ENCODE results near the gene AGBL4.

The AGBL4 gene

DNA sequence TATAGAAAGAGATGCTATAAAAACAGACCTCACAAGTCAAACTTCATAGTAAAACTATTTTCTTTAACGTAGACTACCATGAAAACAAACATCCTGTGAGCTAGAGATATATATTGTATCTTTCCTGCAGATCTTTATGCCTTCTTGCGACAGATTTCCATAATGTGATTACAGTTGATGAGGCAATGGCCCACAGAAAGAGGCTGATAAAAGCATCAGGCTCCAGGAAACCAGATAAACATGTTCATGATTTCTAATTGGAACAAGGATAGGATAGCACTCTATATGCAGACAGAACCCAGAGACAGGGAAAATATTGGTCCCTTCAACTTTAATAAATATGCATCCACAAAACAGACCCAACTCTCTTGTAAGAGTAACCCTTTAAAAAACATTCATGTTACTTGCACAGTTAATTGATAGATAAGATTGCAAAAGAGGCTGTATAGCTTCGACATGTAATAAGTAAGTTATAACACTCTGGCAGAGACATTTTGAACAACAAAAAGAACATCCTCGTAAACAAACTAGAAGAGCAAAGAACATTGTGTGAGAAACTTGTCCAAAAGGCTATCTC is 329.4 kb downstream of the AGBL4 start:
- no peak for DNase-seq (ENCODE audit: low spot score)

- DNase-seq (ENCODE audit: low spot score): no peak
Observed at GRCh38 chr1:49686107-49686506, 337.6 kb downstream of the AGBL4 start.

DNA sequence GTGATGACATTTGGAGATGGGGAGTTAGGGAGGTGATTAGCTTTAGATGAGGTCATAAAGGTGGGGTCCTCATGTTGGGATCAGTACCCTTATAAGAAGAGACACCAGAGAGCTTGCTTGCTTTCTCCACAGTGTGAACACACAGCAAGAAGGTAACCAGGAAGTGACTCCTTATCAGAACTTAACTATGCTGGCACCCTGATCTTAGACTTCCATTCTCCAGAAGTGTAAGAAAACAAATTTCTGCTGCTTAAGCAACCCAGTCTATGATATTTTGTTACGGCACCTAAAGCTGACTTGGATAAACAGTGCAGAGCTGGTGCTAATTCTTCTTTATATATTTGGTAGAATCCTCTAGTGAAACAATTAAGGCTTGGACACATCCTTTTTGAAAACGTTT is 346.0 kb downstream of the AGBL4 start:
- DNase-seq (ENCODE audit: low spot score): no peak

- DNase-seq (ENCODE audit: low spot score): no peak
Observed at GRCh38 chr1:49651136-49651535, 372.6 kb downstream of the AGBL4 start.

GRCh38 chr1:49630156-49630555 is 393.6 kb downstream of the AGBL4 start:
- DNase-seq (ENCODE audit: low spot score): no peak

GRCh38 chr1:49627781-49628180 is 396.0 kb downstream of the AGBL4 start:
- no peak for DNase-seq (ENCODE audit: low spot score)

DNA sequence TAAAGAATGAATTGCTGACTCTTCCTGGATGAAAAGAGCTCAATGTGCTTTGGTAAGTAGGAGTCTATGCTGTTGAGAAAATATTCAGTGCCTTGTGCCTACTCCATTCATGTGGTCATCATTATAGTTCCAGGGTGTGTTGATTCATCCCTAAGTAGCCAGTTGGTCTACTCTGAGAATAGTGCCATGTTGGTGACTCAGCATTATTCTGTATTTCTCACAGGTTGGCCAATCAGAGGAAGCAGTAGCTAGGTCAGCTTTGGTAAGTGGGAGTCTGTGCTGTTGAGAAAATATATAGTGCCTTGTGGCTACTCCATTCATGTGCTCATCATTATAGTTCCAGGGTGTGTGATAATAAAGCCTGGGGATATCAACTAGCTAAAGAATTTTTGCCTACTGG is 397.3 kb downstream of the AGBL4 start:
- no peak for DNase-seq (ENCODE audit: low spot score)

GRCh38 chr1:49622877-49623276 is 400.9 kb downstream of the AGBL4 start:
- no peak for DNase-seq (ENCODE audit: low spot score)

DNA sequence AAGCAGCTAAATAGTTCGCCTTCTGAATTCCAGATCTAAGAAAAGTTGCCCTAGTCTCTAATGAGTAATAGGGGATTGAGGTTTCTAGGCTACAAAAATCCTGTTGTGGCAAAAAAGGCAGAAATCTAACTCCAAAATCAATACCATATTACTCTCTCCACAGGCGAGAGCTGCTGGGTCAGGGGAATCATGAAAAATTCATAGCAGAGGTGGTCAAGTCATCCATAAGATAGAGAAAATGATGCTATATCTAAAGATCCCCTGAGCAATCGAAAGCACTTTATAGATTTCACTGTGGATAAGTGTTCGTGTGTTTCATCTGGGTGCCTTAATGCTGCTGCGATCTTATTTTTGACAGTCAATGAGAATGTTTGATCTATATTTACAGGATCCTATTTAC is 417.7 kb downstream of the AGBL4 start:
- no peak for DNase-seq (ENCODE audit: low spot score)

DNA sequence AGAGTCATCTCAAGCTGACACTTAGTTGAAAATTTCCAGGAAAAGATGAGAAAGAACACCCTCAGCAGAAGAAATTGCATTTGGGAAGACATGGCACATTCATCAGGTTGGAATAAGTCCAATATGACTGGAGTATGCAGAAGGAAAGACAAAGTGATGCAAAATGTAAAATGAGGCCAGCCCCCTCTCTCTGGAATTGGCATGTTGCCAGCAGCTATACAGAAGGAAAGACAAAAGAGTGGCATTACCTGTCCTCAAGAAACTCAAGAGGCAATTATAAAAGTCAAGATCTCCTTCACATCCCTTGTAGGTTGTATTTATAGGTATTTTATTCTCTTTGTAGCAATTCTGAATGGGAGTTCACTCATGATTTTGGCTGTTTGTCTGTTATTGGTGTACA is 426.3 kb downstream of the AGBL4 start:
- no peak for DNase-seq (ENCODE audit: low spot score)

DNA sequence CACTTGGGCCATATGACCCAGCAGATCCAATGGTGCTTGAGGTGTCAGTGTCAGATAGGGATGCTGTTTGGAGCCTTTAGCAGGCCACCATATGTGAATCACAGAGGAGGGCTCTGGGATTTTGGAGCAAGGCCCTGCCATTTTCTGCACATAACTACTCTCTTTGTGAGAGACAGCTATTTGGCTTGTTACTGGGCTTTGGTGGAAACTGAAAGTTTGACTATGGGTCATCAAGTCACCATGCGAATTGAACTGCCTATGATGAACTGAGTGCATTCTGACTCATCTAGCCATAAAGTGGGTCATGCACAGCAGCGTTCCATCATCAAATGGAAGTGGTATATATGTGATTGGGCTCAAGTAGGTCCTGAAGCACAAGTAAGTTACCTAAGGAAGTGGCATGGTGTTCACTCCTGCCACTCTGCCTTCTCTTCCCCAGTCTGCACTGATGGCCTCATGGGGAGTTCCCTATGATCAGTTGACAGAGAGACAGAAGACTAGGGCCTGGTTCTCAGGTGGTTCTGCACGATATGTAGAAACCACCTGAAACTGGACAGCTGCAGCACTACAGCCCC is 447.3 kb downstream of the AGBL4 start:
- DNase-seq (ENCODE audit: low spot score): no peak

DNA sequence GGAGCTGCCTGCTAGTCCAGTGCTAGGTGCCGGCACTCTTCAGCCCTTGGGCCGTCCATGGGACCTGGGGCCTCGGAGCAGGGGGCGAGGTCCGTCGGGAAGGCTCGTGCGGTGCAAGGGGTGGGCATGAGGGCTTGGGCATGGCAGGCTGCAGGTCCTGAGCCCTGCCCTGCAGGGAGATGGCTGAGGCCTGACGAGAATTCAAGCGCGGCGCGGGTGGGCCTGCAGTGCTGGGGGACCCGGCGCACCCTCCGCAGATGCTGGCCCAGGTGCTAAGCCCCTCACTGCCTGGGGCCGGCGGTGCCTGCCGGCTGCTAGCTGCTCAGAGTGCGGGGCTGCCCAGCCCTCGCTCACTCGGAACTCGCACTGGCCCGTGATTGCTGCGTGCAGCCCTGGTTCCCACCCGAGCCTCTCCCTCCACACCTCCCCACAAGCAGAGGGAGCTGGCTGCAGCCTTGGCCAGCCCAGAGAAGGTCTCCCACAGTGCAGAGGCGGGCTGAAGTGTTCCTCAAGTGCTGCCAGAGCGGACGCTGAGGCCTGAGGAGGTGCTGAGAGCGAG is 467.0 kb downstream of the AGBL4 start:
- DNase-seq (ENCODE audit: low spot score): no peak

DNA sequence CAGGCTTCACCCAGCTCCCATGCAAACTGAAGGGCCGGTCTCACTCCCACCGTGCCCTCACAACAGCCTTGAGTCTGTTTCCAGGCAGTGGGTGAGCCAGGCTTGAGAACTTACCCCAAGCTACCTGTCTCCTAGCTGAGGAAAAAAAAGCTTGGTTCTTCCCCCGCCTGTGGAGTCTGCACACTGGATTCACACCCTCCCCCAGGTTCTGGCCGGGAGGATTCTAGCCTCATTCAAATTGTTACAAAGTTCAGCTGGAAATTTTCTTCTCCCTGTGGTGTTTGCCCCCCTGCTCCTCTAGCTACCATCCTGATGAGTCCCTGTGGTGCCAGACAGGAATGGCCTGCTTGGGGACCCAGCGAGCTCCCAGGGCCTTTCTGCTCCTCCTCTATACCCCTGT is 471.7 kb downstream of the AGBL4 start:
- DNase-seq (ENCODE audit: low spot score): no peak

GRCh38 chr1:49544615-49545014 is 479.1 kb downstream of the AGBL4 start:
- DNase-seq (ENCODE audit: low spot score): no peak

DNA sequence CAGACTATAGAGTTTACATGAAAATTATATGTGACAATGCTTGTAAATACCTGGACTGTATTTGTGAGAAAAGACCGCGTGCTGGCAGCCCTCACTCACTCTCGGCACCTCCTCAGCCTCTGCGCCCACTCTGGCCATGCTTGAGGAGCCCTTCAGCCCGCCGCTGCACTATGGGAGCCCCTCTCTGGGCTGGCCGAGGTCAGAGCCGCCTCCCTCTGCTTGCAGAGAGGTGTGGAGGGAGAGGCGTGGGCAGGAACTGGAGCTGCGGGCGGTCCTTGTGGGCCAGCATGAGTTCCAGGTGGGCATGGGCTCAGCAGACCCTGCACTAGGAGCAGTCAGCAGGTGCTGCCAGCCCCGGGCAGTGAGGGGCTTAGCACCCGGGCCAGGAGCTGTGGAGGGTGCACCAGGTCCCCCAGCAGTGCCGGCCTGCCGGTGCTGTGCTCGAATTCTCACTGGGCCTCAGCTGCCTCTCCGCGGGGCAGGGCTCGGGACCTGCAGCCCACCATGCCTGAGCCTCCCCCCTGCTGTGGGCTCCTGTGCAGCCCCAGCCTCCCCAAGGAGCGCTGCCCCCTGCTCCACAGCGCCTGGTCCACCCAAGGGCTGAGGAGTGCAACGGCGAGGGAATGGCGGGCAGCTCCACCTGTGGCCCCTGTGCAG is 482.5 kb downstream of the AGBL4 start:
- DNase-seq (ENCODE audit: low spot score): no peak

DNA sequence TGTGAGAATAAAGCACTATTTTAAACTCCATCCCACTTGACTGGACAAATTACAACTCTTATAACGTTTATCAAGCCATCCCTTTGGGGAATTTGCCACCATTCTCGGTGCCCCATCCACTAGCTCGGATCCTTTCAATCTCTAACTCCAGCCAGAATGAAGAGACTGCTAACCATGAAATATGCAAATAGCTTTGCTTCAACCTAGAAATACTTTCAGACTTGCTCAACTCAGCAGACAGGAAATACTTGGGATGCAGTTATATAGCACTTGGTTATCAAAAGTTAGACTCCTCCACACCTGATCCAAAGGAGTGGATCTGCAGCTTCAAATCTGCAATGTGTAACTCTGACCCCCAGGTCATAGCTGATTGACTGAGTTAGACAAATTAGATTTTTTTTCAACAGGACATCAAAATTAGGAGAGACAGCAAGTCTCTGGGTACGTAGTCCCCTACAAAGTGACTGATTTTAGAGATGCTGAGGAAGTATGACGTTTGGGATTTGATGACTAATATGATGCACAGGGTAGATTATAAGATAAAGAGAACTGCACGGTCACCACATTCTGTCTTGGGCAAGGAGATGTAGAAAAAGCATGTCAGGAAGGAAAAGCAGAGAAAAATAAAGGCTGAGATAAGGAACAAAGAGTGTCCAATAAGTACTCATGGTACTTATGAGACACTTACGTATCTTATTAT is 496.0 kb downstream of the AGBL4 start:
- no peak for DNase-seq (ENCODE audit: low spot score)

GRCh38 chr1:49526672-49527071 is 497.1 kb downstream of the AGBL4 start:
- DNase-seq (ENCODE audit: low spot score): no peak

- DNase-seq (ENCODE audit: low spot score): no peak
Observed at GRCh38 chr1:49523764-49524163, 500.0 kb downstream of the AGBL4 start.

DNA sequence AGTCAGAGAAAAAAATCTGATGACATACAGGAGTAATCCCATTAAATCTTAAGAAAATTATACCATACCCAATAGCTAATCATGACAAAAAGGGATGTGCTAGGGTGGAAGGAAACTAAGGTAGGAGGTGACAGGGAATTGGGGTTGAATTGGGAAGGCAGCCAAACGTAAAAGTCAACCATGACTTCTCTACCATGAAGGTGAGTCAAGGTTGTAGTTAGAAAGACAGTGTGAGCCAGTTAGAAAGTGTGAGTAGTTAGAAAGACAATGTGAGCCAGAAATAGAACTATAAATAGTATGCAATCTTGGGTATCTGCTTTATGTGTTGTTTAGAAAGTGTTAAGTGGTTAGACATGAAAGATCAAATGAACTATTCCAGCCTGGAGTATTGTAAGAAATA is 556.8 kb downstream of the AGBL4 start:
- DNase-seq (ENCODE audit: low spot score): no peak

DNA sequence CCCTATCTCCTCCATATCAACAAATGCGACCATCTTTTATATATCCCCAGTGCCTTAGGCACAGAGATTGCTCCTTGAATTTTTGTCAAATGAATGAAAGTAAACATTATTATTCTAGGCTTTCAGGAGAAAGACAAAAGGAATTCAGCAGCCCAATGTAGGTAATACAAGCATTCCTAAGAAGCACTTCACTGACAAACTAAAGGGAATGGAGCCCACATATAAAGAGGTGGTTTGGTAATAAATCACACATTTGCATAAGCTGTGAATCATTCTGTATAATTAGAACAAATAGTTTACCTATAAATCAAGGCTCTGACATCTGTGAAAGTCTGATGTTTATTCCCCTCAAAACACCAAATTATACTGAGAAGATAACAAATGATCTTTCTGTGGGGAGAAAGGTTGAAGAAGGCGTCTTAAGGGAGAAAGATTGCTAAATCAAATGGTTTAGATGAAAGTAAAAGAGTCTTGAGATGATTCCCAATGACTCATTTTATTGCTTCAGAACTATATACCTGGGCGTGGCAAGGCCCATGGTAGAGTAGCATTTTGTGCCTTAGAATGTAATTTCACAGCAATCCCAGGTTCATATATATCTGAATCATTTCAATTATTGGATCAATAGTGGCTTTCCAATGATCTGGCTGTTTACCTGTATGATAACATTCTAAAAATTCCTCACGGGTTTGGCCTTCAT is 558.1 kb downstream of the AGBL4 start:
- DNase-seq (ENCODE audit: low spot score): peak; percentile 20

DNA sequence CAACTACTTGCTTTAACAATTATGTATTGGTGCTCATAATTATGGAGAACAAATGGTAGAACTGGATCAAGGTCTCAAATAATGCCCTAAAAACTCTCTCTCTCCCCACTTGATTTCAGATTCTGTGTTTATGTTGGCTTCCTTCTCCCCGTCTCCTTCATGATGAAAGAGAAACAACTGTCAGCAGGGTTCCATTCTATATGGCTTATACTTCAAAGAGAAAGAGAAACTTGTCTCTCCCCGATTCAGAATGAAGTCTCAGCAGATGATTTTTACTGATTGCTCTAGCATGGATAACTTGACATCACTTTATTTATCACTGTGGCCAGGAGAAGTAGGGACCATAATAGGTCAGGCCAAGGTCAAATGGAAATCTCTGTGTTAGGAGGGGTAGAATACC is 575.6 kb downstream of the AGBL4 start:
- no peak for DNase-seq (ENCODE audit: low spot score)

DNA sequence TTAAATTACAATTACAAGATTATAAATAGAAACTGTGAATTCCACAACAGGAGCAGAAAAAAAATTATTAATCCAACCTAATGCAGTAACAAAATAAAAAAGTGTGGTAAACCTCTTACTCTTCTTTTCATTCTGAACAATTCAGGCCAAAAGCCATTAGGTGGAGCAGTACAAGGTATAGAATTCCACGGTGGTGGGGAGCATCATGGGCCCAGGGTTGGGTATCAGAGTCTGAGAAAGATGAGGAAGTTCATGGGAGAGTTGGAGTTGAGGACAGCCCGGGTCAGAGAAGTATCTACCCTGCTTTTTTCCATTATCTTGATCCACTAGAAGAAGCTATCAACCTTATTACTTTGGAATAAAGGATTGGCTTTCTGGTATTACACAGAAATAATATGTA is 586.9 kb downstream of the AGBL4 start:
- no peak for DNase-seq (ENCODE audit: low spot score)

All from LoVo (cell line).